HepG2 (cell line): ENCODE measurements around the gene PHKG2. TPM values are rescaled to one million over a fixed set of nuclear protein-coding genes. Genes with fewer than 3 reads are reported as not detected.
A peak's percentile ranks its signal among the peaks of the same experiment; 100 is the strongest.

ENCODE experiments used
- AHR ChIP-seq: IDR thresholded peaks from 2 replicates; pipeline ENCODE4 v1.6.1; 2018; ENCODE audit warnings: missing genetic modification reagents, missing compliant biosample characterization
- CHD4 ChIP-seq: fragments of 200-600 bp; sonication (generic); IDR thresholded peaks from 2 replicates; pipeline ENCODE4 v1.7.0; 2017; ENCODE audit warnings: mild to moderate bottlenecking, low read length, borderline replicate concordance
- HOXA5 ChIP-seq: sonication (generic); formaldehyde crosslinking; IDR thresholded peaks from 2 replicates; pipeline ENCODE4 v1.4.0; 2020; ENCODE audit warnings: missing genetic modification reagents
- JARID2 ChIP-seq: sonication (generic); formaldehyde crosslinking; IDR thresholded peaks from 2 replicates; pipeline ENCODE4 v1.8.1; 2023; ENCODE audit warnings: missing genetic modification reagents, inconsistent platforms; ENCODE audit not compliant: insufficient replicate concordance
- JUN ChIP-seq: sonication (generic); formaldehyde crosslinking; IDR thresholded peaks from 2 replicates; pipeline ENCODE4 v1.4.0; 2020; ENCODE audit warnings: mild to moderate bottlenecking, missing genetic modification reagents
- MXD1 ChIP-seq: sonication (generic); formaldehyde crosslinking; IDR thresholded peaks from 2 replicates; pipeline ENCODE4 v1.4.0; 2020; ENCODE audit warnings: mild to moderate bottlenecking, missing genetic modification reagents
- NAIF1 ChIP-seq: sonication (generic); formaldehyde crosslinking; IDR thresholded peaks from 2 replicates; pipeline ENCODE4 v1.5.0; 2020; ENCODE audit warnings: mild to moderate bottlenecking, missing genetic modification reagents, borderline replicate concordance
- PBX2 ChIP-seq: IDR thresholded peaks from 2 replicates; pipeline ENCODE4 v1.6.1; 2016; ENCODE audit warnings: control low read depth
- POLR2A ChIP-seq, 2 experiments: IDR thresholded peaks; 2 replicates each; pipeline ENCODE4 v1.6.1; 2011; ENCODE audit warnings: low read depth in 2 of 2, low read length in 2 of 2, mild to moderate bottlenecking in 1 of 2, moderate library complexity in 1 of 2; ENCODE audit not compliant: insufficient read depth in 1 of 2
- PPARG ChIP-seq: conservative IDR thresholded peaks from 2 replicates; pipeline ENCODE4 v1.6.1; 2016; ENCODE audit warnings: missing biosample characterization, missing genetic modification reagents
- TEF ChIP-seq: sonication (generic); formaldehyde crosslinking; IDR thresholded peaks from 2 replicates; pipeline ENCODE4 v1.5.0; 2020; ENCODE audit warnings: missing genetic modification reagents
- ZBTB21 ChIP-seq: sonication (generic); formaldehyde crosslinking; IDR thresholded peaks from 2 replicates; pipeline ENCODE4 v1.4.0; 2020; ENCODE audit warnings: missing genetic modification reagents
- ZBTB4 ChIP-seq: sonication (generic); formaldehyde crosslinking; IDR thresholded peaks from 2 replicates; pipeline ENCODE4 v1.4.0; 2020; ENCODE audit warnings: missing genetic modification reagents, mild to moderate bottlenecking, borderline replicate concordance
- ZFP36L2 ChIP-seq: sonication (generic); formaldehyde crosslinking; IDR thresholded peaks from 2 replicates; pipeline ENCODE4 v1.4.0; 2020; ENCODE audit warnings: missing genetic modification reagents
- ZGPAT ChIP-seq: IDR thresholded peaks from 2 replicates; pipeline ENCODE4 v1.6.1; 2016; ENCODE audit warnings: mild to moderate bottlenecking
- ZHX1 ChIP-seq: sonication (generic); formaldehyde crosslinking; IDR thresholded peaks from 2 replicates; pipeline ENCODE4 v1.8.1; 2022; ENCODE audit warnings: low read depth, mild to moderate bottlenecking, missing genetic modification reagents
- ZNF20 ChIP-seq: sonication (generic); formaldehyde crosslinking; IDR thresholded peaks from 2 replicates; pipeline ENCODE4 v1.4.0; 2020; ENCODE audit warnings: mild to moderate bottlenecking, moderate library complexity, missing genetic modification reagents
- ZNF713 ChIP-seq: sonication (generic); formaldehyde crosslinking; IDR thresholded peaks from 2 replicates; pipeline ENCODE4 v1.4.0; 2020; ENCODE audit warnings: mild to moderate bottlenecking, missing genetic modification reagents
- ZNF790 ChIP-seq: sonication (generic); formaldehyde crosslinking; IDR thresholded peaks from 2 replicates; pipeline ENCODE4 v1.8.0; 2022; ENCODE audit warnings: missing genetic modification reagents, mild to moderate bottlenecking, borderline replicate concordance
- polyA plus RNA-seq, 8 experiments: library from polyadenylated mRNA; depleted of rRNA in 3 of 8; stranded (reverse) in 7 of 8; unstranded in 1 of 8; fragments of >200 nt; fragmentation: Illumina TruSeq in 4 of 8; extraction: Trizol in 4 of 8; gene quantifications; 2 replicates each; pipeline versions ENCODE4 v1.2.1 to v1.2.3, GENCODE V29; 2011 to 2016; ENCODE audit warnings: low read depth in 4 of 8, missing spikeins in 1 of 8, mixed read lengths in 1 of 8; ENCODE audit not compliant: insufficient read depth in 1 of 8
- total RNA-seq, 5 experiments: library from RNA; depleted of rRNA; stranded (reverse); fragments of >200 nt; fragmentation: Illumina TruSeq; extraction: Trizol; gene quantifications; 2 replicates each; pipeline ENCODE4 v1.2.3, GENCODE V29; 2016; ENCODE audit warnings: low read depth in 1 of 5

Gene PHKG2
- total and polyA plus RNA-seq, 2 of the 13 experiments (the other 11 are each of a cell fraction or from before 2014, with no cell fraction given) = 37.4 to 42.1 TPM

- TF ChIP-seq ZBTB4 (CRISPR knock-in tag) (peak; percentile 66; the same call in 1 of the 2 replicates), HOXA5 (CRISPR knock-in tag) (peak; percentile 56; the same call in 1 of the 2 replicates), ZNF20 (CRISPR knock-in tag) (no peak), ZFP36L2 (CRISPR knock-in tag) (no peak; the same call in 1 of the 2 replicates), ZGPAT (CRISPR knock-in tag) (peak; percentile 85), AHR (CRISPR knock-in tag) (no peak; the same call in 1 of the 2 replicates), ZHX1 (CRISPR knock-in tag) (peak; percentile 69), POLR2A (IDR thresholded peaks at IDR 0.05; ENCODE audit: insufficient read depth in 1 of 2, low read depth in 2 of 2, low read length in 2 of 2) (peak; percentile 92 to 96), ZBTB21 (CRISPR knock-in tag) (no peak), ZNF713 (CRISPR knock-in tag) (no peak), JUN (CRISPR knock-in tag) (no peak), PPARG (CRISPR knock-in tag) (no peak; the same call in 1 of the 2 replicates), CHD4 (0 out of 2 replicates have a peak, but pooled peaks have one; percentile 30), NAIF1 (CRISPR knock-in tag) (no peak), MXD1 (CRISPR knock-in tag) (peak; percentile 35; the same call in 1 of the 2 replicates), PBX2 (CRISPR knock-in tag) (peak; percentile 31; the same call in 1 of the 2 replicates), JARID2 (CRISPR knock-in tag) (peak; percentile 33), ZNF790 (CRISPR knock-in tag) (peak; percentile 85; the same call in 1 of the 2 replicates), TEF (CRISPR knock-in tag) (no peak)
Measured at GRCh38 chr16:30747799-30748633, at the start of gene PHKG2 (continued).
